ENCODE data around the gene ZNF2.

ZNF2 gene

DNA sequence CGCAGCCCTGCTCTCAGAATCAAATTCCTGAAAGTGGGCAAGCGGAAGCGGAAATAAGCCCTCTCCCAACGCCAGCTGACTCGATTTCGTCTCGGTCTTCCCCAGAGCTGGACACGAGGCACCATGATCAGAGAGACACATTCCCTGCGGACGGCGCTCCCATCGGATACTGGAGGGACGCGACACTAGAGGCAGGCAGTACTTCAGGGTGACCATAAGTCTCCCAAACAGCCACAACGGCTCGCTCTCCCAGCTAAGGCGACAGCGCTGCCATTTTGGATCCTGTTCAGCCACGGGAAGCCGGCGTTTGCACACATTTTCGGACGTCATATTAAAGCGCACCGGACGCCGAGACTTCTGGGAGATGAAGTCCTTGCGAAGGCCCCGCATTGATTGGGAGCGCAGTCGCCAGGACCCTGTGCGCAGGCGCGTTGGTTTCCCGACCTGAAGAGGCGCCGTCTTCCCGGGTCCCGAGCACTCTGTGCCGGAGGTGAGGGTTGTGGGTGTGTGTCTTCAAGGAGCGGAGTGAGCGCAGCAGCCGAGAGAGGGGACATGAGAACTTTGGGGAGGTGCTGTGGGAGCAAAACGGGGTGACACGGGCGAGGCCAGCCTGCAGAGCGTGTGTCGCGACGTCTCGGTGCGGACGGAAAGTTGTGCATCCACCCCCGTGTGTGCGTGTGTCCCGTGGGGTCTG, at the start of gene ZNF2:
Gene ZNF2 (plus strand): TSS at position 439 of the 694 bp plus-strand sequence. CDS start 10,418 bp downstream, outside the sequence.
- peak; percentile 96 to 99 for DNase-seq

- no peak for DNase-seq
Observed at GRCh38 chr2:95121093-95121406, 44.6 kb upstream of the ZNF2 start.

DNA sequence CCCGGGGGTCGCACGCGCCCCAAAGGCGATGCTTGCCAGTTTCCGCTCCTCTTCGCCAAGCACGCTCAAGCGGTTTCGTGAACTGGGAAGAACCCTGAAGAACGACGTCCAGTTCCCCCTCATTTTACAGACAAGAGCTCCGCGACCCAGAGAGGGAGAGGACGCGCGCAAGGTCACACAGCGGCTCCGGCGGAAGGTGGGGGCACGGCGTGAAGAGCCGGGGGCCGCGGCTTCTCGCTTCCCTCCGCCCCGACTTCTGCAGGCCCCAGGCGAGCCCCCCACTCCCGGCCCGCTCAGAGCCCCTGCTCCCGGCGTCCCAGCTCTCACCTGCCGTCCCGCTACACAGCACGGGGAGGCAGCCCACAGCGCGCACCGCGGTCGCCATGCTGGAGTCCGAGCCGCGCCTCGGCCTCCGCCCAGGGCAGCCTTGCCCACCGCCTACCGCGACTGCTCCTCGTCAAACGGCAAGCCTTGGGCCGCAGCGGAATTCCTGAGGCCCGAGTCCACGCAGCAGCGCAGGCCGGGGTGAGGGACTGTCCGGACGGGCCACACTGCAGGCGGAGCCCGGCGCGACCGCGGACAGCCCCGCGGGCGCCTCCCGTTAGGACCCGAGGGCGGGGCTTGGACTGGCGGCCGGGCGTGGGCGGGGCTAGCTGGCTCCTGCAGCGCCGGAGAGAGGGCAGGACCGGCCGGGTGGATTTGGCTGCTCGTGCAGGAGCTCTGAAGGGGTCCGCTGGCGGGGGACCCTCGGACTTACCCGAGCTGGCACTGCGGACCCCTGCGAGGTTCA, 44.0 kb upstream of the ZNF2 start, which contains the start of gene MRPS5:
Gene MRPS5 (minus strand): TSS at position 402 of the 790 bp plus-strand sequence. CDS start 17 bp downstream, at position 385.
- peak; percentile 36 to 86 for DNase-seq

GRCh38 chr2:95122197-95122551, 43.4 kb upstream of the ZNF2 start:
- peak in 1 of 2 experiments; percentile 49 for DNase-seq

DNA sequence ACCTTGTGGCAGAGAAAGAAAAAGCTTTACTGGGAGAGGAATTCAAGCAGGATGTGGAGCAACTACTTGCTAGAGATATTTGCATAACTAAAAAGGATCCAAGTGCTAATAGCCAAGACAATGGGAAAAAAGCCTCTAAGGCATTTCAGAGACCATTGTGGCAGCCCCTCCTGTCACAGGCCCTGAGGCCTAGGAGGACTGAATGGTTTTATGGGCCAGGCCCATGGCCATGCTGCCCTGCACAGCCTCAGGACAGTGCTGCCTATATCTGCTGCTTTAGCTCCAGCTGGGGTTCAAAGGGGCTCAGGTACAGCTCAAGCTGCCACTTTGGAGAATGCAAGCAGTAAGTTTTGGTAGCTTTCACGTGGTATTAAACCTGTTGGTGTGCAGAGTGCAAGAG, 26.9 kb upstream of the ZNF2 start:
- DNase-seq: no peak

GRCh38 chr2:95143838-95144237, 21.8 kb upstream of the ZNF2 start:
- DNase-seq: no peak

- DNase-seq: no peak
Observed at GRCh38 chr2:95149397-95149984, 16.1 kb upstream of the ZNF2 start.

DNA sequence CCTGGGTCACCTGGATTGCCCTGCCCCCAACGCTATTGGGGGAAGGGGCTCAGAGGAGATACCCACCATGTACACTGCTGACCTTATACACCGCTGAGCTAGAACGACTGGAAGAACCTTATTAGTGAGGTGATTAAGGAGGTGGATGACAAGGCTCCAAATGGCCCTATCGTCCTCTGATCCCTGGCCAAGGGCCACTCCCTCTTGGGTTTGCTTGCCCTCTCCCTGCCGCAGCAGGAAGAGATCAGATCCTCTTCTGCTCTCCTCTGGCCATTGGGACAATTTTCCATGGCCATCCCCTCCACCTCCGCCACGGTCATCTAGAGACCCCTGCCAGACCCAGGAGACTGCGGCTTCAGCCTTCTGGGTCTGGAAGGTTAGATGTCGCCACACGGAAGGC, 7.2 kb upstream of the ZNF2 start:
- DNase-seq: peak in 1 of 2 experiments; percentile 4

GRCh38 chr2:95158891-95159619, 6.6 kb upstream of the ZNF2 start:
- DNase-seq: peak in 1 of 2 experiments; percentile 67

GRCh38 chr2:95159690-95160449, 5.7 kb upstream of the ZNF2 start, which contains the start of gene ZNF514:
Gene ZNF514, minus strand, starts transcription at chr2:95159848. Its CDS starts 6,595 bp downstream, at chr2:95153253.
- DNase-seq: peak; percentile 8 to 87

DNA sequence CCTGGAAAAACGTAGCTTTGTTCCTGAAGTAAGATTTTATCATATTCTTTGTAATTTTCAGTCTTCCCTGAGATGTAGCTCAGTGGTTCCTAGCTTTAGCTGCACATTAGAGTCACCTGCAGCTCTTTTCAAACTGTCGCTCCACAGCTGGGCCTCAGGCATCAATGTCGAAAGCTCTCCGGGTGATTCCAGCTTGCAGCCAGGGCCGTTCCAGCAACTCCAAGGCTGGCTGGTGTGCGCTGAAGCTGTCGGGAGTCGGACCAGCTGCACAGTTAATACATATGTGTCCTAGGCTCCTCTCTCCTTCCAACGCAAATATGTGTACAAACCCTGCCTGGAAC, 609 bp upstream of the ZNF2 start:
- no peak for DNase-seq

GRCh38 chr2:95166065-95166763, 605 bp downstream of the ZNF2 start:
- no peak for DNase-seq

DNA sequence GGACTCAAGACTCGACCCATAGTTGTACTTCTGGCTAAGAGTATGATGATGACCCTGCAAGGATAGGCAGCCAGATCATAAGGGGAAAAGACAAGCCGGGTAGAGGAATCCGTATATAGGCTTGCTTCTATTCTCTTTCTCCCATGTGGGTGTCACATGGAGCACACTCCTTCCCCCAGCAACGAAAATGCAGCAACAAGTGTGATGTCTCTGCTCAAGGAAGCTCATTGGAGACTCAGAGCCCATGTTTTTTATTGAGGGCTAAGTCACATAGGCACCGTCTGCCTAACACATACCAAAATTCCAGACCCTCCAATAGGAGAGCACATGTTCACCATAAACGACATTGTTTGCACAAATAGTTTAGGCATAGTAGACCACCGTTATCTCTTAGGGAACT, 6.3 kb downstream of the ZNF2 start:
- no peak for DNase-seq

- DNase-seq: no peak
Observed at GRCh38 chr2:95174031-95174542, 8.5 kb downstream of the ZNF2 start.

DNA sequence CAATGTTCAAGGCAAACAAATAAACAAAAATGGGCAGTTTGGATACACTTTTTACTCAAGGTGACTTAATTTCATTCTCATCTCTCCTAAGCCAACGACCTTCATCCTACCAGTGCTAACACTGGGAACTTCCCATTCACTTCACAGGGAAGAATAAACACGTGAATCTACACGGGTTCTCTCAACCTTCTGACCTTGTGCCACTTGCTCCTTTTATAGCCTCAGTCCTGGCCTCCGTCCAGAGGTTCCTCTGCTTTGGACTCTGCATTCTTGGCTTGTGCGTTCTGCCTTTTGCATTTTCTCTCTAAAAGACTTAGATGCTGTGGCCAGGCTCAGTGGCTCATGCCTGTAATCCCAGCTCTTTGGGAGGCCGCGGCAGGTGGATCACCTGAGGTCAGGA, 13.8 kb downstream of the ZNF2 start:
- DNase-seq: no peak

DNA sequence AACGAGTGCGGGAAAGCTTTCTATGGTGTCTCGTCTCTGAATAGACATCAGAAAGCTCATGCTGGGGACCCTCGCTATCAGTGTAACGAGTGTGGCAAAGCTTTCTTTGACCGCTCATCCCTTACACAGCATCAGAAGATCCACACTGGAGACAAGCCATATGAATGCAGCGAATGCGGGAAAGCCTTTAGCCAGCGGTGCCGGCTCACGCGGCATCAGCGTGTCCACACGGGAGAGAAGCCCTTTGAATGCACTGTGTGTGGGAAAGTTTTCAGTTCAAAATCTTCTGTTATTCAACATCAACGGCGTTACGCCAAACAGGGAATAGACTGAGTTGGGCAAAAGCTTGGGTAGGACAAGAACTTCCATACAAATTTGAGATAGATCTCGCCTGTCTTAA, 16.2 kb downstream of the ZNF2 start:
- no peak for DNase-seq

GRCh38 chr2:95185197-95185596, 19.6 kb downstream of the ZNF2 start:
- no peak for DNase-seq

- DNase-seq: no peak
Observed at GRCh38 chr2:95185973-95186372, 20.4 kb downstream of the ZNF2 start.

GRCh38 chr2:95192956-95193355, 27.3 kb downstream of the ZNF2 start:
- peak in 1 of 2 experiments; percentile 16 for DNase-seq

DNA sequence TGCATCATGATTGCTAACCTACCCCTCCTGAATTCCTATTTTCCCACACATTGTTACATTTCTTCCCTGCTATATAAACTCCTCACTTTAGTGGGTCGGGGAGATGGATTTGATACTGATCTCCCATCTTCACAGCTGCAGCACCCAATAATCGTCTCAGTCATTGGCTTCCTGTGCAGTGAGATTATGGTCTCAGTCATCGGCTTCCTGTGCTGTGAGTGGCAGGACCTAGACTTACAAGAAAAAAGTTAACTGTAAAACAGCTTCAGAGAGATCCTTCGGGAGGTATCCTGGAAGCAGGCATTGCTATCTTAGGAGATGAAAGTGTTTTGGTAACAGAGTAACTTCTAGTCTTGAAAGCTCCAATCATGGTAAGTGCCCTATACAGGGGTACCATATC, 38.3 kb downstream of the ZNF2 start:
- no peak for DNase-seq

GRCh38 chr2:95204396-95204795, 38.8 kb downstream of the ZNF2 start:
- no peak for DNase-seq

DNA sequence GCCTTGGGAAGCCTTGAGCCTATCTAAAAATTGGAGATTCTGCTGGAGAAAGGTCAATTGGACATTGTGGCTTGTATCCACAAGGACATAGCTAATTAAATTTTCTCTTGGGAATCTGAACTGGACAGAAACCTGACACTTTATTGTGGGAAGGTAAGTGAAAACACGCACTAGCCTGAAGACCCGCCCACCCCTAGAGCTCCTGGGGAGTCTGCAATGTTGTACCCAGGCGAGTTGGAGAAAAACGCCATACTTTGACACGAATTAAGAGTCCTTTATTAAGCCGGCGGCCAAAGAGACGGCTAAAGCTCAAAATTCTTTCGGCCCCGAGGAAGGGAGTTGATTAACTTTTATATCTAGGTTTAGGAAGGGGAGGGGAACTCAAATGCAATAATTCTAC, 40.5 kb downstream of the ZNF2 start:
- peak in 1 of 2 experiments; percentile 1 for DNase-seq

All from NCI-H526 (cell line).